ENCODE results near the gene CCN6. TPM values are rescaled to one million over a fixed set of nuclear protein-coding genes. Genes with fewer than 3 reads are reported as not detected.
A peak's percentile ranks its signal among the peaks of the same experiment; 100 is the strongest.

The CCN6 gene
- total and polyA plus RNA-seq, 7 donors = not detected

DNA sequence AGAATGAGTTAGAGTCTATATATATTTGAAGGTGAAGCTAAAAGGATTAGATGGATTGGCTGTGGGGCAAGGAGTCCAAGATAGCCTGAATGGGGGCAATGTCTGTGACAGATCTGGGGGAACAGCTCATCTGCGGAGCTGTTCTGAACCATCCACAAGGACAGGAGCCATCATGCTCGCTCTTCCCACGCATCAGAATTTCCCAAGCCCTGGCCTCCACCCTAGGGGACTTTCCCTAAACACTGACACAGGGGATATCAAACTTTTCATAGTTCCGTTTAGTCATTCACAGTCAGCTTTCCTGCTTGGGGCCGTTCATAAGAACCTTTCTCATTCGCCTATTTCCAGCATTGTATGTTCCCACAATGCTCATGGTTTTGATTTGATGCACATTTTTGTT is 37.6 kb upstream of the CCN6 start:
- no peaks in the 10 kb centered on the region for H3K9me3 ChIP-seq
- no peaks in the 10 kb centered on the region for H3K36me3 ChIP-seq
- peaks cover 0 to 40% (median 20%) of the 10 kb centered on the region in 4 donors for H3K4me1 ChIP-seq
- TF ChIP-seq POLR2A (IDR thresholded peaks at IDR 0.05) (no peak), EP300 (IDR thresholded peaks at IDR 0.05) (no peak), POLR2AphosphoS5 (IDR thresholded peaks at IDR 0.05) (no peak)
- TF ChIP-seq, protein P1, sequence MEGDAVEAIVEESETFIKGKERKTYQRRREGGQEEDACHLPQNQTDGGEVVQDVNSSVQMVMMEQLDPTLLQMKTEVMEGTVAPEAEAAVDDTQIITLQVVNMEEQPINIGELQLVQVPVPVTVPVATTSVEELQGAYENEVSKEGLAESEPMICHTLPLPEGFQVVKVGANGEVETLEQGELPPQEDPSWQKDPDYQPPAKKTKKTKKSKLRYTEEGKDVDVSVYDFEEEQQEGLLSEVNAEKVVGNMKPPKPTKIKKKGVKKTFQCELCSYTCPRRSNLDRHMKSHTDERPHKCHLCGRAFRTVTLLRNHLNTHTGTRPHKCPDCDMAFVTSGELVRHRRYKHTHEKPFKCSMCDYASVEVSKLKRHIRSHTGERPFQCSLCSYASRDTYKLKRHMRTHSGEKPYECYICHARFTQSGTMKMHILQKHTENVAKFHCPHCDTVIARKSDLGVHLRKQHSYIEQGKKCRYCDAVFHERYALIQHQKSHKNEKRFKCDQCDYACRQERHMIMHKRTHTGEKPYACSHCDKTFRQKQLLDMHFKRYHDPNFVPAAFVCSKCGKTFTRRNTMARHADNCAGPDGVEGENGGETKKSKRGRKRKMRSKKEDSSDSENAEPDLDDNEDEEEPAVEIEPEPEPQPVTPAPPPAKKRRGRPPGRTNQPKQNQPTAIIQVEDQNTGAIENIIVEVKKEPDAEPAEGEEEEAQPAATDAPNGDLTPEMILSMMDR (IDR thresholded peaks at IDR 0.05) = no peak
- DNase-seq = no peak
- 73 to 77% methylated on average over 6 of the region's 6 CpGs for WGBS, 2 donors
- peak overlapping the region in 1 of 4 donors; percentile 34 for H3K27ac ChIP-seq
- no peak overlapping the region for H3K4me3 ChIP-seq
- intact Hi-C loops (cut with DNase I) = no loop called here
- no peaks in the 10 kb centered on the region for H3K27me3 ChIP-seq

DNA sequence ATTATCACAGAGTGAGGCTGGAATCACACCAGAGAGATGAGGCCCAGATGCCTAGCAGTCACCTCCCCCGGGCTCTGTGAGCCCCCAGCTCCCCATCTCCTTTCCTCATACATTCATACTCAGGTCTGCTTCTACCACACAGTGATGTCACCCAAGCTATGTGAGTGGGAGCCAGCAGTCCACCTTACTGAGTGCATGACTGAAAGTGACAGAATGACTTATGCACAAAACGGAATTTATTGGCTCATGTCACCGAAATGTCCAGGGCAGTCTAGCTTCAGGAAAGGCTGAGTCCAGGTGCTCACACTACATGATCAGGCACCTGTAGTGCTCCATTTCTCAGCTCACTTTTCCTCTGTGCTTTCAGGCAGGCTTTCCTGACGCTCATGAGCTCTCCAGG is 36.7 kb upstream of the CCN6 start:
- no peak for DNase-seq
- Histone ChIP-seq H3K36me3 (no peaks in the 10 kb centered on the region), H3K27ac (no peak overlapping the region), H3K9me3 (no peaks in the 10 kb centered on the region), H3K4me1 (peaks cover 0 to 48% (median 26%) of the 10 kb centered on the region in 4 donors), H3K27me3 (no peaks in the 10 kb centered on the region), H3K4me3 (no peak overlapping the region)
- WGBS, 2 donors = 90 to 94% methylated on average over 4 of the region's 4 CpGs
- intact Hi-C loops (cut with DNase I) = no loop called here
- TF ChIP-seq EP300 (IDR thresholded peaks at IDR 0.05) (no peak), POLR2AphosphoS5 (IDR thresholded peaks at IDR 0.05) (no peak), POLR2A (IDR thresholded peaks at IDR 0.05) (no peak)
- TF ChIP-seq, protein P1 (IDR thresholded peaks at IDR 0.05) = no peak

DNA sequence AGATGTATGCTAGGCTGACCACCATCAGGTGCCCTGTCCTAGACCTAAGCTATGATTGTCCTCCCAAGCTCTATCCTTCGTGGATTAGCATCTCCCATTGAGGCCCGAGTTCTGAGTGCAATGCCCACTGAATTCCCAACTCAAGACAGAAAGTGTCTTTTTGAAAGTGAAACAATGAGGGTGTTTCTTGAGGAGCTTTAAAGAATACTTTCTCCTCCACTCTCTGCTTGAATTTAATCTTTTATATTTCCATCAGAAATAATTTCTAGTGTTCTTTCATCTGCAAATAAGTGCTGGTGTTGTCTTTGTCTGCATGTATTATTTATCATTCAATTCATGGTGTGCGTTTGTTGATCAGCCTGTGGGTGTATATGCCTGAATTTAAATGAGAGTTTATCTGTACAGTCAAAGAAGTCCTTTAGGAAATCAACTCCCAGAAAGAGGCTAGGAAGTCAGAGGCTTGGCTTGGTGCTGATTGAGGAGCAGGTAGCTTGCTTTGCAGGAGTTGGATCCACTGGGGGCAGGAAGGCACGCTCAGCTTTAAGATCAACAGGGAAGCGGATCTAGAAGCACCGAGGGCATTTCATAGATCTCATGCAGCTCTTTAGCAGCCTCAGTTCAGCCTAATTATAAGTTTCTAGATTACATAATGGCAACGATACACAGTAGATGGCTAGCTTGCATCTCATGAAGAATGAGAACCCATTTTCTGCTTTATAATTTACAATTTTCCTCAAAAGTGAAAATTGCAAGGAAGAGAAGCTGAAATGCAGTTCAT is 36.0 kb upstream of the CCN6 start:
- H3K9me3 ChIP-seq = no peaks in the 10 kb centered on the region
- DNase-seq = no peak
- intact Hi-C loops (cut with DNase I) = no loop called here
- H3K4me1 ChIP-seq = peaks cover 0 to 48% (median 26%) of the 10 kb centered on the region in 4 donors
- H3K27me3 ChIP-seq = no peaks in the 10 kb centered on the region
- TF ChIP-seq POLR2A (IDR thresholded peaks at IDR 0.05) = no peak
- WGBS, 2 donors = 82% methylated on average over 7 of the region's 7 CpGs
- H3K27ac ChIP-seq = peak overlapping the region in 2 of 4 donors; percentile 7 to 45
- H3K4me3 ChIP-seq = no peak overlapping the region
- H3K36me3 ChIP-seq = no peaks in the 10 kb centered on the region

DNA sequence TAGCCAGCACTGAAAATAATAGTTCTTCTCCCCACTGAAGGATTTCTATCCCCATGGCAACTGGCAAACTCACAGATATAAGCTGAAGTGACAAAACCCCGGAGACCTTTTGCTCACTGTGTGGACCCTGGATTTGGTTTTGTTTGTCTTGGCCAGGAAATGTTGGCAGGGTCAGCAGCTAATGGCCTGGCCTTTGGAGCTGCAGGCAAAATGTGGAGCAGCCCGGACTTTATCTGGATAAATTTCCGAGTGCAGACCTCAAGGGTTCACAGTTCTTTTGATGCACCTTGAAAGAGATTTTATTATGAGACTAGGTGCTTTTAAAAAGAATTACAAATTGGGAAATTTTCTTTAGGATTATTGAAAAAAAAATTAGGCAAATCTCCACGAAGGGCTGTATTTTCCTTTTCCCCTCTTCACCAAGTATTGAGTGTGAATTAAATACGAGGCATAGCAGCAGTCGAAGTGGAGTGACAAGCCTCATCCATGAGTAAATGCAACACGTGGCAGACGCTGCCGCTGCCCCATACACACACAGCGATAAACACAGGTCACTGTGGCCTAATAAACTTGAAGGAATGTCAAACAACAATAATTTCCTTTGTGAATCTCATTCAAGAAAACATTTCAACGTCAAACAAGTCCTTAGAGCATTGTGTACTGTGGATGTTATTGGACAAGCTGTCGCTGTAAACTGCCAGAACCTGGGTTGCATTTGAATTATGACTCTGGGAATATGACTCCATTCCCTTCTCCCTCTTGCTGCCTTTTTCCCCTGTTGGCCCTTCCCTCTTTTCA is 35.1 kb upstream of the CCN6 start:
- 16 to 57% methylated on average over 12 of the region's 12 CpGs for WGBS, 2 donors
- H3K36me3 ChIP-seq = no peaks in the 10 kb centered on the region
- H3K9me3 ChIP-seq = no peaks in the 10 kb centered on the region
- intact Hi-C loops (cut with DNase I) = no loop called here
- DNase-seq = no peak
- no peaks in the 10 kb centered on the region for H3K27me3 ChIP-seq
- no peak overlapping the region for H3K4me3 ChIP-seq
- peaks cover 0 to 46% (median 26%) of the 10 kb centered on the region in 4 donors for H3K4me1 ChIP-seq
- peak overlapping the region; percentile 7 to 60 (median 20) for H3K27ac ChIP-seq
- no peak for TF ChIP-seq EP300 (IDR thresholded peaks at IDR 0.05)
- no peak for TF ChIP-seq POLR2A (IDR thresholded peaks at IDR 0.05)
- TF ChIP-seq POLR2AphosphoS5 (IDR thresholded peaks at IDR 0.05) = peak in 2 of 4 donors; percentile 12 to 37

DNA sequence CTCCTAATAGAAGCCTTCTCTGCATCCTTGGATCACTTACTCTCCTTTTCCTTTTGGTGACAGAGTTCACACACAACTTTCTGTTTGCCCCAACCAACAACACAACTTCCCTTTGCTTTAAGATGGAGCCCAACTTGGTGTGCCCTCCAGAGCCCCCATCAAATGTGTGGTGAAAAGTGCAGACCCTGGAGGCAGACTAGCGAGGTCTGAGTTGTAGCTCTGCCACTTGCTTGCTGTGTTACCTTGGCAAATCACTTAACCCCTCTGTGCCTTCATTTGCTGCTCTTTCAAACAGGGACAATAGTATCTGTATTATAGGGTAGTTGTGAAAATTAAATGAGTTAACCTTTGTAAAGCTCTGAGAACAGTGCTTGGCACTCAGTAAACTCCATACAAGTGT is 34.3 kb upstream of the CCN6 start:
- no peaks in the 10 kb centered on the region for H3K9me3 ChIP-seq
- peak overlapping the region; percentile 7 to 60 (median 20) for H3K27ac ChIP-seq
- H3K4me3 ChIP-seq = no peak overlapping the region
- H3K4me1 ChIP-seq = peaks cover 0 to 38% (median 20%) of the 10 kb centered on the region in 4 donors
- no peak for DNase-seq
- TF ChIP-seq POLR2AphosphoS5 (IDR thresholded peaks at IDR 0.05) (no peak), EP300 (IDR thresholded peaks at IDR 0.05) (no peak), POLR2A (IDR thresholded peaks at IDR 0.05) (no peak)
- TF ChIP-seq, protein P1 (IDR thresholded peaks at IDR 0.05) = no peak
- WGBS, 2 donors = 55 to 58% methylated on average over 1 of the region's 1 CpG
- intact Hi-C loops (cut with DNase I) = no loop called here
- no peaks in the 10 kb centered on the region for H3K36me3 ChIP-seq
- no peaks in the 10 kb centered on the region for H3K27me3 ChIP-seq

Data from sigmoid colon (tissue), 7 donors.